HepG2 (cell line): ENCODE measurements around the gene KXD1. TPM values are rescaled to one million over a fixed set of nuclear protein-coding genes. Genes with fewer than 3 reads are reported as not detected.

ENCODE experiments used
- FOSL2 ChIP-seq: sonication (generic); formaldehyde crosslinking; IDR thresholded peaks from 2 replicates; pipeline ENCODE4 v1.4.0; 2020; ENCODE audit warnings: missing genetic modification reagents
- KDM2A ChIP-seq: sonication (generic); formaldehyde crosslinking; IDR thresholded peaks from 2 replicates; pipeline ENCODE4 v1.4.0; 2020; ENCODE audit warnings: low read depth, missing genetic modification reagents, borderline replicate concordance
- MNT ChIP-seq: fragments of 450-650 bp; IDR thresholded peaks from 2 replicates; pipeline ENCODE4 v1.6.1; 2016
- PRDM10 ChIP-seq: sonication (generic); formaldehyde crosslinking; IDR thresholded peaks from 2 replicates; pipeline ENCODE4 v1.4.0; 2020; ENCODE audit warnings: low read depth, missing genetic modification reagents
- SOX13 ChIP-seq, 3 experiments: fragments of 450-650 bp in 1 of 3; sonication (generic) in 1 of 3; formaldehyde crosslinking in 1 of 3; IDR thresholded peaks in 2 of 3; conservative IDR thresholded peaks in 1 of 3; 2 replicates each; pipeline versions ENCODE4 v1.5.0 to v1.6.1; 2016 to 2020; ENCODE audit warnings: antibody characterized with exemption in 1 of 3, mild to moderate bottlenecking in 1 of 3, missing compliant biosample characterization in 1 of 3, missing genetic modification reagents in 1 of 3, moderate library complexity in 1 of 3
- SRF ChIP-seq: IDR thresholded peaks from 2 replicates; pipeline ENCODE4 v1.6.1; 2011; ENCODE audit warnings: mild to moderate bottlenecking, low read depth, low read length, moderate library complexity
- TBL1XR1 ChIP-seq: fragments of 150-350 bp; IDR thresholded peaks from 2 replicates; pipeline ENCODE4 v1.6.1; 2014; ENCODE audit warnings: borderline replicate concordance, low read length; ENCODE audit not compliant: partially characterized antibody
- TGIF2 ChIP-seq: IDR thresholded peaks from 2 replicates; pipeline ENCODE4 v1.6.1; 2016; ENCODE audit warnings: control low read depth, missing compliant biosample characterization
- ZBTB46 ChIP-seq: sonication (generic); formaldehyde crosslinking; IDR thresholded peaks from 2 replicates; pipeline ENCODE4 v1.4.0; 2020; ENCODE audit warnings: mild to moderate bottlenecking, missing genetic modification reagents, borderline replicate concordance
- ZFP82 ChIP-seq: sonication (generic); formaldehyde crosslinking; IDR thresholded peaks from 2 replicates; pipeline ENCODE4 v1.5.1; 2020; ENCODE audit warnings: mild to moderate bottlenecking, missing genetic modification reagents, borderline replicate concordance
- ZNF142 ChIP-seq: sonication (generic); formaldehyde crosslinking; IDR thresholded peaks from 2 replicates; pipeline ENCODE4 v1.4.0; 2020; ENCODE audit warnings: missing genetic modification reagents
- ZNF280B ChIP-seq: sonication (generic); formaldehyde crosslinking; IDR thresholded peaks from 2 replicates; pipeline ENCODE4 v1.5.0; 2020; ENCODE audit warnings: missing genetic modification reagents, mild to moderate bottlenecking, borderline replicate concordance
- polyA plus RNA-seq, 8 experiments: library from polyadenylated mRNA; depleted of rRNA in 3 of 8; stranded (reverse) in 7 of 8; unstranded in 1 of 8; fragments of >200 nt; fragmentation: Illumina TruSeq in 4 of 8; extraction: Trizol in 4 of 8; gene quantifications; 2 replicates each; pipeline versions ENCODE4 v1.2.1 to v1.2.3, GENCODE V29; 2011 to 2016; ENCODE audit warnings: low read depth in 4 of 8, missing spikeins in 1 of 8, mixed read lengths in 1 of 8; ENCODE audit not compliant: insufficient read depth in 1 of 8
- total RNA-seq, 5 experiments: library from RNA; depleted of rRNA; stranded (reverse); fragments of >200 nt; fragmentation: Illumina TruSeq; extraction: Trizol; gene quantifications; 2 replicates each; pipeline ENCODE4 v1.2.3, GENCODE V29; 2016; ENCODE audit warnings: low read depth in 1 of 5

Gene KXD1
- total and polyA plus RNA-seq, 2 of the 13 experiments (the other 11 are each of a cell fraction or from before 2014, with no cell fraction given), result 44.6 to 143 TPM

GRCh38 chr19:18522124-18522861 lies 35.4 kb upstream of the KXD1 start (continued):
- TF ChIP-seq ZBTB46 (CRISPR knock-in tag) (no peak), MNT (peak; percentile 74), TGIF2 (peak; percentile 30; the same call in 1 of the 2 replicates), SOX13 (IDR thresholded peaks at IDR 0.05) (no peak), SOX13 (CRISPR knock-in tag; conservative IDR thresholded peaks at IDR 0.05 in 1 of 2, IDR thresholded peaks at IDR 0.05 in 1 of 2) (no peak), KDM2A (CRISPR knock-in tag) (no peak; the same call in 1 of the 2 replicates), PRDM10 (CRISPR knock-in tag) (peak; percentile 92), ZNF280B (0 out of 2 replicates have a peak, but pooled peaks have one; percentile 0), ZFP82 (CRISPR knock-in tag) (no peak), TBL1XR1 (no peak), FOSL2 (CRISPR knock-in tag) (peak; percentile 67), SRF (peak; percentile 65; the same call in 1 of the 2 replicates), ZNF142 (CRISPR knock-in tag) (no peak)
